CD4-positive, alpha-beta T cell treated with Interferon gamma for 1 hour (primary cell): Measurements from ENCODE around the gene ARL15.

Experiments
- DNase-seq: peaks from one replicate; pipeline ENCODE4 v3.0.0-alpha.2; 2020

The ARL15 gene

GRCh38 chr5:54146916-54147315 is 163.5 kb downstream of the ARL15 start:
- DNase-seq: no peak

DNA sequence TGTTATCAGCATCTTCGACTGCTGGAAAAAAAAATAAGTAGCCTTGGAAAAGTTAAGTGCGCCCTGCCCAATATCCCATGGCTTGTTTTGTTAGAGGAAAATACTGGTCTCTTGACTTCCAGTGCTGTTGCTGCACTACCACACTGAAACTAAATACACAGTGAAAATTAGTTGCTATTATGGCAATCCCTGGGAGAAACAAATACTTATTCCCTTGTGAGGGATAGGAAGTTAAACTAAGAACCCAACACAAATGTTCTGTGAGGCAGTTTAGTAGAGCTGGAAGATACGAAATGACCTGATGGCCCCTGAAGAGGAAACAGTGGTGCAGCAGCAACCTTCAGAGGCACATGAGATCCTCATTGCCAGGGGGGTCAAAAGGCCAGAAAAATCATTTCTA is 164.0 kb downstream of the ARL15 start:
- DNase-seq: no peak

GRCh38 chr5:54140247-54140840 is 170.0 kb downstream of the ARL15 start:
- no peak for DNase-seq

GRCh38 chr5:54136516-54137440 is 173.6 kb downstream of the ARL15 start:
- DNase-seq: no peak

DNA sequence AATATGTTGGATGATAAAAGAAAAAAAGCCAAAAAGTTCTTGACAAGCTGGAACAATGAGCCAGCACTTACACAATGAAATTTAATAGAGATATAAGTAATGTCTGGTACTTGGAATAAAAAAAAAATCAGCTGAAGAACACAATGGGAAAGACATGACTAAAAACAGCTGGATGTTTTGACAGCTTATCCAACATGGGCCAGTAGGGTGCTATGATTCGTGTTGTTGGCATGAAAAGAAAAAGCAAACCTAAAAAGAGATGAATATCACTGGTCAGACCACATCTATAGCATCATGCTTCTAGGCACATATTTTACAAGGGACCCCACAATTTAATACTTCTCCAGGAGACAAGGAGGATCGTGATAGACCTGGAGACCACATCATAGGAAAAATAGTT is 175.3 kb downstream of the ARL15 start:
- no peak for DNase-seq

- DNase-seq: no peak
Measured at GRCh38 chr5:54133917-54134316, 176.5 kb downstream of the ARL15 start.

- DNase-seq: no peak
Measured at GRCh38 chr5:54120473-54120872, 189.9 kb downstream of the ARL15 start.

DNA sequence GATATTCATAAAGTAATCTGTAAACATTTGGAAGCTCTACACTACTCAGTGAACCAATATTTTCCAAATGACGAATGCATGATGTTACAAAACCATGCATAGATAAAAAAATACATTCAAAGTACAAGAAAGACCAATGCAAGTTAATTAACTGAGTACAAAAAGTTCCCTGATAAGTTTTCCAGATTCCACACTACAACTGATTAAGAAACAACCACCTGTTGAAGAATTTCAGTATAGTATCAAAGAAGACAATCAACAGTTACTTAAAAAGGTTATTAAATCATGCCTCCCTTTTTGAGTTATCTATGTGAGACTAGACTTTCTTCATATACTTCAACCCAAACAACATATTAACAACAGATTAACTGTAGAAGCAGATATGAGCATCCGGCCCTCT is 192.4 kb downstream of the ARL15 start:
- no peak for DNase-seq

- no peak for DNase-seq
Measured at GRCh38 chr5:54115735-54116403, 194.5 kb downstream of the ARL15 start.

GRCh38 chr5:54113060-54113459 is 197.3 kb downstream of the ARL15 start:
- DNase-seq: no peak

DNA sequence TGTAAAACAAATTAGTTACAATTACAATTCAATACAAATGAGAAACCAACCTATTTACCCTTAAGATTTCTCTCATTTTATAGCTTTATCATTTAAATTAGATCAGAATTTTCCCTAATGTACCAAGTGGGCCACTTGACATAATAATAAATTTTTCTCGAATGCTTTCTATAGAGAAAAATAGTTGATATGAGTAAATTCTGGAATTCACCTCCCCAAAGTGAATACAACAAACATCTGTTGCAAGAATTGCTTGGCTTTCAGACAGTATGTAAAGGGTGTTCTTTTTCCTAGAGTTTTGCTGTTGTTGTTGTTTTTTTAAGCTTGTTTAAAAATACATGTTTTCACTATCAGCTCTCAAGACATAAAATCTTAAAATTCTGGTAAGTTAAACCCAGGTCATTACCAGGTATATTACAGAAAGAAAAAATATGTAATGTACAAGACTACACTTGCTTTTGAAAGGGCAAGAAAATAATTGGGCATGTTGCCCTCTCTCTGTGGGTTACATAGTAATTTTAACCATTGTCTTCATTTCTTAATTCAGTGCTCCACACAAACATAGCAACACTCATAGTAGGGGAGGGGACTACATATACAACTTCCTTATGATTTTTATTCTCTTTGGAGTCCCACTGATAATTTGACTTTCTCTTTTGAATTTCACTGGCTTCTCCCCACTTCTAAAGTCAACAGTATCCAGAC is 200.6 kb downstream of the ARL15 start:
- DNase-seq: no peak

- DNase-seq: no peak
Measured at GRCh38 chr5:54108136-54108535, 202.2 kb downstream of the ARL15 start.

GRCh38 chr5:54103871-54104270 is 206.5 kb downstream of the ARL15 start:
- DNase-seq: no peak

DNA sequence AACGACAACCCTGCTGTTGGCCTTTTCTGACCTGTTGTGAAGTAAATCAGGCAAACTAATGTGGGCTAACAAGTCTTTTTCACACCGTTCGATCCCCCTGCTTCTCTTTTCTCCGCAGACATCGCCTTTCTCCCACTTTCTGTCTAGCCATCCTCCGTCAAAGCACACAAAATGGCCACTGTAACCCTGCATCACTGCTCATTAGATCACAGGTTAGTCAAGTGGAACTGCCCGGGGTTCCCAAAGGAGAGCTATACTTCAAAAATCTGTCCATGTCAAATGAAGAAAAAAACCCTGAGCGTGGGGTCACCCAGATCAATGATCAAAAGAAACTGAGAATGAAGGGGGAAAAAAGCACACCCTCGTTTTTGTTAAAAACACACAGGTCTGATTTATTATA is 212.1 kb downstream of the ARL15 start:
- no peak for DNase-seq

DNA sequence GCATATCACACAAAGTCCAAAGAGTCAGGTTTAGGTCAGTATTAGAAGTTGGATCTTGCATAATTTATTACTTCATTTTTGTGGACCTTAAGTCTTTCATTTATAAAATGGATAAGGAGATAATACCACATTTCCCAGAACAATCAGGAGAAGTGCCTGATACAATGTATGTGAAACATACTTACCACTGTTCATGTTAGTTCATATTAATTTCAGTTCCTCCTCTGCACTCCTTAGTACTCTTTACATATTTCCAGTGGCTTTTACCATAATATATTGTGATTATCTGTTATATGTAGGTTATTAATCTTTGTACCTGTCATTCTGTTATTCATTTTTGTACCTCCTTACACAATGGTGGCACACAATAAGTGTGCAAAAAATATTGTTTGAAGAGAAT is 214.4 kb downstream of the ARL15 start:
- DNase-seq: no peak

DNA sequence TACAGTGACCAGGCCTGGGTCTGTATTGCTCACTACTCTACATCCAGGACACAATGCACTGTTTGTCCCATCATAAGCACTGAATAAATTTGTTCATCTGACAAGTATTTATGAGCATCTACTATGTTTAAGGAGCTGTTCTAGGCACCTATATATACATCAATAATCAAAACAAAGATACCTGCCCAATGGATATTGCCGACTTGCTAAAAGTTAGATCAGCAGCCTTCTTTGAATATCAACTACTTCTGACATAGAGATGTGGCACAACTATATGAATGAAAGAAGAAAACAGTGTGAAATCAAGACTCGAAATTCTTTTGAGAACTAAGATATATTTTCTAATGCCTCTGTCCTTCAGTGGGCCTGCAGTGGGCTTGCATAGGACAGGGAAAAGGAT is 215.7 kb downstream of the ARL15 start:
- no peak for DNase-seq

DNA sequence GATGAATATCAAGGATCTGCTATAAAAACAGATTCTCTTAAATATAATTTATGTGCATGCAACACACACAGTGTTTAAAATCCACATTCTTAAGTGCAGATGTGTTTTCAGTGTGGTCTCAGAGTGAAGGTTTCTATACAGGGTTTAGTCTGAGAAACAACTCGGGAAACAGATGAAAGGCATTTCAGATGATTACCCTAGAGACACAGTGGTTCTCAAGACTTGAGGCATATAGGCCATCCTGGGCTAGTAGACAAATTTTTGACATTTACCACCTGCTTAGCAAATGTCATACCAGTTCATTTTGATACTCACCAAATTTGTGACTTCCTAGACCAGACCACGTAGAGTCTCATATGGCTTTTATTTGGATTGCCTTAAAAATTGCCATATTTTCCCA is 216.5 kb downstream of the ARL15 start:
- DNase-seq: no peak

GRCh38 chr5:54093081-54093492 is 217.3 kb downstream of the ARL15 start:
- DNase-seq: no peak

DNA sequence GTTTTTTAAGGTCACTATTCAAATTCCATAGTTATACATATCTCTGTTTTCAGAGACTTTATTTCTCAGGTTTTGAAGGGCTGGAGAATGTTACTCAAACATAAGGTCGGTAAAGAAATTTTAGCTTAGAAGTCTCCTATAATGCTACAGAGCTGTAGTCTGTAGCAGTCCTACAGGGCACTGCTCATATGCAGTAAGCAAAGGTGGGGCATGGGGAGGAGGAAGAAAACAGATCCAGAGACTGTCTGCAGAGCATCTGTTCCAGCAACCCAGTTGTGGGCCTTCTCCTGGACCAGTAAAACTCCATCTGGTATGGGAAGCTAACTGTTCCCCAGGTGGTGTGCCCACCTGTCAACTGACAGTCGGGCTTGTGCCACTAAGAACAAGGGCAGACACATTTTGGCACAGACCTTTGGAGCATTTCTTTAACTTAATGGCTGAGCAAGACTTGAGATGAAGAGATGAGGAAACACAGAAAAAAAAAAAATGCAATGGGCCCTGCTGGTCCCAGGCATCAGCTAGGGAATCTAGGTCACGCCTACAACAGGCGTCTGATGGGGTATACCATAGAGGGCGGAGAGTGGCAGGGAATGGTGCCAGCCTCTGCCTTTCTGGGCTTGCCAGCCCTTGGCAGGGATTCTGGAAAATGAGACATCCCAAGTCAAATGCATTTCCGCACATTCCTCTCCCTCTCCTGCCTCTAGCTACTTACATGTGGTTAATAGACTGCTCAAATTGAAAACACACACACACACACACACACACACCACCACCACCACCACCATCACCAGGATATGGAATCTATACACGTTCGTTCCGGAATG is 218.9 kb downstream of the ARL15 start:
- no peak for DNase-seq

- DNase-seq: no peak
Measured at GRCh38 chr5:54090495-54091120, 219.8 kb downstream of the ARL15 start.

GRCh38 chr5:54088081-54088480 is 222.3 kb downstream of the ARL15 start:
- no peak for DNase-seq

- no peak for DNase-seq
Measured at GRCh38 chr5:54087436-54087835, 222.9 kb downstream of the ARL15 start.
